ENCODE results near the gene RALY. TPM values are rescaled to one million over a fixed set of nuclear protein-coding genes. Genes with fewer than 3 reads are reported as not detected.

The RALY gene
- total RNA-seq, 1 donor from 2014 or later = 132 TPM

DNA sequence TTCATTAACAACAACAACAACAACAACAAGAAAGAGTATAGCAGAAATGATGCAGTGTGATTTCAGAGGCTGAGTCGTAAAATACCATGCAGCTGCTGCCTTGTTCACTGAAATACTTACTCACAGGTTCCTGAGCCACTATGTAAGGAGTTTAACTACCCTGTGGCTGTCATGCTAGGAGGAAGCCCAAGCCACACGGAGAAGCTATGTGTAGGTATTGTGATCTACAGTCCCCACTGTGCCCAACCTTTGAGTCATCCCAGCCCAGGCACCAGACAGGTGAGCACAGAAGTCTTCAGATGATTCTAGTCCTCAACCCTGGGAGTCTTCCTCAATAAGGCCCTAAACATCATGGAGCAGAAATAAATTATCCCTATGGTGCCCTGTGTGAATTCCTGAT is 14.6 kb upstream of the RALY start:
- Mint-ChIP-seq H3K4me3 (ENCODE audit: unreplicated experiment) (no peak overlapping the region), H3K27me3 (ENCODE audit: unreplicated experiment) (peaks cover 60% of the 10 kb centered on the region), H3K9me3 (ENCODE audit: unreplicated experiment) (no peaks in the 10 kb centered on the region)

GRCh38 chr20:33981347-33981746 is 12.4 kb upstream of the RALY start:
- Mint-ChIP-seq H3K4me1 (ENCODE audit: unreplicated experiment) (no peaks in the 10 kb centered on the region), H3K4me3 (ENCODE audit: unreplicated experiment) (no peak overlapping the region), H3K36me3 (ENCODE audit: unreplicated experiment) (peaks cover 3% of the 10 kb centered on the region), H3K27me3 (ENCODE audit: unreplicated experiment) (peaks cover 57% of the 10 kb centered on the region), H3K27ac (ENCODE audit: unreplicated experiment) (no peak overlapping the region), H3K9me3 (ENCODE audit: unreplicated experiment) (no peaks in the 10 kb centered on the region)
- no peak for DNase-seq (ENCODE audit: extremely low spot score, unreplicated experiment)
- TF ChIP-seq, protein P1, sequence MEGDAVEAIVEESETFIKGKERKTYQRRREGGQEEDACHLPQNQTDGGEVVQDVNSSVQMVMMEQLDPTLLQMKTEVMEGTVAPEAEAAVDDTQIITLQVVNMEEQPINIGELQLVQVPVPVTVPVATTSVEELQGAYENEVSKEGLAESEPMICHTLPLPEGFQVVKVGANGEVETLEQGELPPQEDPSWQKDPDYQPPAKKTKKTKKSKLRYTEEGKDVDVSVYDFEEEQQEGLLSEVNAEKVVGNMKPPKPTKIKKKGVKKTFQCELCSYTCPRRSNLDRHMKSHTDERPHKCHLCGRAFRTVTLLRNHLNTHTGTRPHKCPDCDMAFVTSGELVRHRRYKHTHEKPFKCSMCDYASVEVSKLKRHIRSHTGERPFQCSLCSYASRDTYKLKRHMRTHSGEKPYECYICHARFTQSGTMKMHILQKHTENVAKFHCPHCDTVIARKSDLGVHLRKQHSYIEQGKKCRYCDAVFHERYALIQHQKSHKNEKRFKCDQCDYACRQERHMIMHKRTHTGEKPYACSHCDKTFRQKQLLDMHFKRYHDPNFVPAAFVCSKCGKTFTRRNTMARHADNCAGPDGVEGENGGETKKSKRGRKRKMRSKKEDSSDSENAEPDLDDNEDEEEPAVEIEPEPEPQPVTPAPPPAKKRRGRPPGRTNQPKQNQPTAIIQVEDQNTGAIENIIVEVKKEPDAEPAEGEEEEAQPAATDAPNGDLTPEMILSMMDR (IDR thresholded peaks at IDR 0.05) = no peak

More for the DNA sequence above, 14.6 kb upstream of the RALY start:
- no peak overlapping the region for H3K27ac Mint-ChIP-seq (ENCODE audit: unreplicated experiment)
- DNase-seq (ENCODE audit: extremely low spot score, unreplicated experiment) = no peak
- TF ChIP-seq, protein P1 (IDR thresholded peaks at IDR 0.05) = no peak
- H3K36me3 Mint-ChIP-seq (ENCODE audit: unreplicated experiment) = peaks cover 3% of the 10 kb centered on the region
- H3K4me1 Mint-ChIP-seq (ENCODE audit: unreplicated experiment) = no peaks in the 10 kb centered on the region

- Mint-ChIP-seq H3K4me1 (ENCODE audit: unreplicated experiment) (no peaks in the 10 kb centered on the region), H3K27ac (ENCODE audit: unreplicated experiment) (no peak overlapping the region), H3K27me3 (ENCODE audit: unreplicated experiment) (peaks cover 52% of the 10 kb centered on the region), H3K36me3 (ENCODE audit: unreplicated experiment) (peaks cover 3% of the 10 kb centered on the region), H3K9me3 (ENCODE audit: unreplicated experiment) (no peaks in the 10 kb centered on the region), H3K4me3 (ENCODE audit: unreplicated experiment) (no peak overlapping the region)
- TF ChIP-seq, protein P1 (IDR thresholded peaks at IDR 0.05) = no peak
- no peak for DNase-seq (ENCODE audit: extremely low spot score, unreplicated experiment)
These were observed 11.7 kb upstream of the RALY start for GRCh38 chr20:33981964-33982363.

DNA sequence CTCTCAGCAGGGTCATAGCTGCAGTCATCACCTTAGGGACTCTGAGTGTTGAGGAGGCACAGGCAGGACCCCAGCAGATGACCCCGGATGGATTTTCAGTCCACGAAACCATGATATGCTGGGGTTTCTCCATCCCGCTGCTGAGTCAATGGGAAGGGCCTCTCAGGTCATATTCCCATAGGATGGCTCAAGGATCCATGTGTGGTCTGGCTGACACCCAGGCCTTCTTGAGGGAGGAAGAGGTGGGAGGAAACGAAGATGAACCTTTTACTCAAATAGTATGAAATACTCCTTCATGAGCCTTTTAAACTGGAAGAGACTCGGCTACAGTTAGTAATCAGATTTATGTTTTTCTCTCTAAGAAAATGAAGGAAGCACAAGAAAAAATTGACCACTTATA is 10.3 kb upstream of the RALY start:
- TF ChIP-seq, protein P1 (IDR thresholded peaks at IDR 0.05) = no peak
- Mint-ChIP-seq H3K27me3 (ENCODE audit: unreplicated experiment) (peaks cover 40% of the 10 kb centered on the region), H3K9me3 (ENCODE audit: unreplicated experiment) (no peaks in the 10 kb centered on the region), H3K27ac (ENCODE audit: unreplicated experiment) (no peak overlapping the region), H3K4me3 (ENCODE audit: unreplicated experiment) (no peak overlapping the region), H3K36me3 (ENCODE audit: unreplicated experiment) (no peaks in the 10 kb centered on the region), H3K4me1 (ENCODE audit: unreplicated experiment) (no peaks in the 10 kb centered on the region)
- DNase-seq (ENCODE audit: extremely low spot score, unreplicated experiment) = no peak

DNA sequence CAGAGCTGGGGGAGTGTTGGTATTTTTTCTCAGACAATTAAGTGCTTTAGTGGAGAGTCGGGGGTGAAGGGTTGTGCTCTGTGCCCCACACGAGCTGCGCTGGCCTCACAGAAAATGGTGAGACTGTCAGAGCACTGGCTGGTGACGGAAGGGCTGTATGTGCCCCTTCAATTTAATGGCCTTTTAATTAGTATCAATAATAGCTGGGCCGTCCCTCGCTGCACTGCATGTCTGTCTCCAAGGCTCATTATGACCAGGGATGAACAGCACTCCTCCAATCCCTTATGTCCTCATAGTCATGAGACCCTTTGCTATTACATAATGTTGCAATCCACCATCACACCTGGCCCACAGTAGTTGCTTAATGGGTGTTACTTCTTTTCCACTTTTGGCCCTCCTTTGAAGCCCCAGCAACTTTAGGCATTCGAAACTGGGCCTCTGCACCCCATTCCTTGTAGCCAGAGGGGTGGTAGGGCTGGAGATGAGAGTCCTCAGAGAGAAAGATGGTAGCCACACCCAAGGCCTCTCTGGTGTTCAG is 9.5 kb upstream of the RALY start:
- H3K4me1 Mint-ChIP-seq (ENCODE audit: unreplicated experiment) = no peaks in the 10 kb centered on the region
- no peak overlapping the region for H3K4me3 Mint-ChIP-seq (ENCODE audit: unreplicated experiment)

More for the DNA sequence above, 9.5 kb upstream of the RALY start:
- no peak overlapping the region for H3K27ac Mint-ChIP-seq (ENCODE audit: unreplicated experiment)
- peaks cover 31% of the 10 kb centered on the region for H3K27me3 Mint-ChIP-seq (ENCODE audit: unreplicated experiment)
- TF ChIP-seq, protein P1 (IDR thresholded peaks at IDR 0.05) = no peak
- no peaks in the 10 kb centered on the region for H3K36me3 Mint-ChIP-seq (ENCODE audit: unreplicated experiment)
- no peaks in the 10 kb centered on the region for H3K9me3 Mint-ChIP-seq (ENCODE audit: unreplicated experiment)
- DNase-seq (ENCODE audit: extremely low spot score, unreplicated experiment) = no peak

All from osteocyte (in vitro differentiated cells).